Fibroblast of lung (primary cell): ENCODE measurements around the gene GPR32. TPM values are rescaled to one million over a fixed set of nuclear protein-coding genes. Genes with fewer than 3 reads are reported as not detected.
"Not testable (repeated sequence)": the region's sequence is repeated elsewhere in the genome, so short reads cannot be mapped to it uniquely, and the experiment has no call there.

Experiments used
- DNase-seq, 2 donors: peaks; one replicate each; pipeline versions ENCODE4 v3.0.0 to v3.0.0-alpha.2; 2010; ENCODE audit warnings: low read depth in 2 of 2
- H2AFZ ChIP-seq: 2 replicates; pipeline ENCODE4 v1.5.1; 2012; ENCODE audit warnings: low read length, control low read depth, inconsistent platforms
- H3K27ac ChIP-seq: 2 replicates; pipeline ENCODE4 v1.5.1; 2011; ENCODE audit warnings: low read length, control low read depth; ENCODE audit not compliant: insufficient read depth
- H3K27me3 ChIP-seq: 2 replicates; pipeline ENCODE4 v1.5.1; 2011; ENCODE audit warnings: mild to moderate bottlenecking, low read length; ENCODE audit not compliant: control insufficient read depth, insufficient read depth
- H3K36me3 ChIP-seq: 2 replicates; pipeline ENCODE4 v1.5.1; 2011; ENCODE audit warnings: low read length; ENCODE audit not compliant: control insufficient read depth, insufficient read depth
- H3K4me1 ChIP-seq: 2 replicates; pipeline ENCODE4 v1.5.1; 2011; ENCODE audit warnings: low read length; ENCODE audit not compliant: control insufficient read depth, insufficient read depth; ENCODE audit errors: extremely low read depth
- H3K4me2 ChIP-seq: 2 replicates; pipeline ENCODE4 v1.5.1; 2011; ENCODE audit warnings: low read length, control low read depth; ENCODE audit not compliant: insufficient read depth; ENCODE audit errors: extremely low read depth
- H3K4me3 ChIP-seq, 4 experiments: fragments of 200-600 bp in 1 of 4; sonication (generic) in 1 of 4; replicated peaks in 1 of 4; 2 replicates each; pipeline ENCODE4 v1.5.1; 2011 to 2016; ENCODE audit warnings: low read length in 4 of 4, low read depth in 3 of 4, mild to moderate bottlenecking in 3 of 4, control low read depth in 2 of 4, inconsistent platforms in 1 of 4, mixed read lengths in 1 of 4; ENCODE audit not compliant: insufficient read depth in 1 of 4; ENCODE audit errors: control extremely low read depth in 1 of 4
- H3K79me2 ChIP-seq: 2 replicates; pipeline ENCODE4 v1.5.1; 2012; ENCODE audit warnings: mild to moderate bottlenecking, low read length, inconsistent platforms; ENCODE audit not compliant: control insufficient read depth, insufficient read depth
- H3K9ac ChIP-seq: 2 replicates; pipeline ENCODE4 v1.5.1; 2011; ENCODE audit warnings: mild to moderate bottlenecking, low read length, control low read depth; ENCODE audit not compliant: insufficient read depth
- H3K9me3 ChIP-seq: 2 replicates; pipeline ENCODE4 v1.5.1; 2012; ENCODE audit warnings: low read depth, low read length; ENCODE audit not compliant: control insufficient read depth, insufficient read depth
- H4K20me1 ChIP-seq: 2 replicates; pipeline ENCODE4 v1.5.1; 2011; ENCODE audit warnings: low read length; ENCODE audit not compliant: control insufficient read depth, insufficient read depth; ENCODE audit errors: extremely low read depth
- EZH2 ChIP-seq: IDR thresholded peaks from 2 replicates; pipeline ENCODE4 v1.5.1; 2012; ENCODE audit warnings: low read length, control low read depth, mild to moderate bottlenecking; ENCODE audit errors: missing control alignments
- polyA plus RNA-seq, 2 donors: library from polyadenylated mRNA; depleted of rRNA in 1 of 2; stranded (reverse) in 1 of 2; unstranded in 1 of 2; fragments of >200 nt; gene quantifications; 2 replicates each; pipeline ENCODE4 v1.2.1, GENCODE V29; 2011 to 2012; ENCODE audit warnings: missing spikeins in 1 of 2
- total RNA-seq: library from RNA; depleted of rRNA; stranded (reverse); fragments of >200 nt; gene quantifications from 2 replicates; pipeline ENCODE4 v1.2.1, GENCODE V29; 2014
- TF ChIP-seq, protein P1 (sequence below), 2 donors: IDR thresholded peaks in 1 of 2; conservative IDR thresholded peaks in 1 of 2; 1 replicate in 1 of 2; 2 replicates in 1 of 2; pipeline ENCODE4 v1.5.1; 2011 to 2012; ENCODE audit warnings: low read length in 2 of 2, control low read depth in 1 of 2, inconsistent platforms in 1 of 2, low read depth in 1 of 2, mild to moderate bottlenecking in 1 of 2

GPR32 gene
- total and polyA plus RNA-seq, 2 donors (not counting 1 experiment from before 2014, with no cell fraction given): not detected

DNA sequence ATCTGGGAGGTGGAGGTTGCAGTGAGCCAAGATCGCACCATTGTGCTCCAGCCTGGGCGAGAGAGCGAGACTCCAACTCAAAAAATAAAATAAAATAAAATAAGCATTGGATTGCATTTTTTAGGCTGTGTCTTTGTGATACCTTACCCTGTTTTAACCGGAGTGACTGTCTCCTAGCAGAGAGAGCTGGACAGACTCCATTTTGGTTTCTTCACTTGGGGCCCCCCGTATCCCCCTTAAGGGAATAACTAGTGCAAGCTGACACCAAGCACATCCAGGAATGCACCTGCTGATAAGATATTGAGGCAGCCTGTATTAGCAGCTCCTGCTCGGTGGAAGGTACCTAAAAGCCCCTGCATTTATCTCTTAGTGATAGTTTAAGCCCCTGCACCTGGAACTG, 20.8 kb upstream of the GPR32 start:
- no peak overlapping the region for H2AFZ ChIP-seq
- no peaks in the 10 kb centered on the region for H3K9me3 ChIP-seq
- no peaks in the 10 kb centered on the region for H3K4me1 ChIP-seq
- no peak overlapping the region for H3K9ac ChIP-seq
- H3K27ac ChIP-seq: no peak overlapping the region
- no peaks in the 10 kb centered on the region for H3K36me3 ChIP-seq
- TF ChIP-seq EZH2: no peak
- TF ChIP-seq, protein P1, sequence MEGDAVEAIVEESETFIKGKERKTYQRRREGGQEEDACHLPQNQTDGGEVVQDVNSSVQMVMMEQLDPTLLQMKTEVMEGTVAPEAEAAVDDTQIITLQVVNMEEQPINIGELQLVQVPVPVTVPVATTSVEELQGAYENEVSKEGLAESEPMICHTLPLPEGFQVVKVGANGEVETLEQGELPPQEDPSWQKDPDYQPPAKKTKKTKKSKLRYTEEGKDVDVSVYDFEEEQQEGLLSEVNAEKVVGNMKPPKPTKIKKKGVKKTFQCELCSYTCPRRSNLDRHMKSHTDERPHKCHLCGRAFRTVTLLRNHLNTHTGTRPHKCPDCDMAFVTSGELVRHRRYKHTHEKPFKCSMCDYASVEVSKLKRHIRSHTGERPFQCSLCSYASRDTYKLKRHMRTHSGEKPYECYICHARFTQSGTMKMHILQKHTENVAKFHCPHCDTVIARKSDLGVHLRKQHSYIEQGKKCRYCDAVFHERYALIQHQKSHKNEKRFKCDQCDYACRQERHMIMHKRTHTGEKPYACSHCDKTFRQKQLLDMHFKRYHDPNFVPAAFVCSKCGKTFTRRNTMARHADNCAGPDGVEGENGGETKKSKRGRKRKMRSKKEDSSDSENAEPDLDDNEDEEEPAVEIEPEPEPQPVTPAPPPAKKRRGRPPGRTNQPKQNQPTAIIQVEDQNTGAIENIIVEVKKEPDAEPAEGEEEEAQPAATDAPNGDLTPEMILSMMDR (conservative IDR thresholded peaks at IDR 0.05 in 1 of 2, IDR thresholded peaks at IDR 0.05 in 1 of 2; ENCODE audit: low read depth in 1 of 2, low read length in 2 of 2): no peak
- DNase-seq: no peak
- H3K4me2 ChIP-seq: no peak overlapping the region
- no peaks in the 10 kb centered on the region for H3K79me2 ChIP-seq
- H3K4me3 ChIP-seq: no peak overlapping the region
- no peaks in the 10 kb centered on the region for H4K20me1 ChIP-seq
- H3K27me3 ChIP-seq: no peaks in the 10 kb centered on the region

DNA sequence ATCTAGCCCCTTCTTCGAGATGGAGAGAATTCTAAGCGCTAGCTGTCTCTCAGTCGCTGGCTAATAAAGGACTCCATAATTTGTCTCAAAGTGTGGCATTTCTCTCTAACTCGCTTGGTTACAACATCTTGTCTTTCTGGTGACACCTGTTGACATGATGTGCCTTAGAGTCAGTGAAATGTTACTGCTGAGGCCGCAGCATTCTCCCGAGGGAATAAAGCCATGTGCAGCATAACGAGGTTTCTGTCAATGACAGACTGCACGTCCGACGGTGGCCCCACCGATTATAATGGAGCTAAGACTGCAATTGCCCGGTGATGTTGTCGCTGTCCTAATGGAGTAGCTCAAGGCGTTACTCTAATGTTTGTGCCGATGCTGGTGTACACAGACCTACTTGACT, 20.3 kb upstream of the GPR32 start:
- H3K27me3 ChIP-seq: no peaks in the 10 kb centered on the region
- no peaks in the 10 kb centered on the region for H4K20me1 ChIP-seq
- H2AFZ ChIP-seq: no peak overlapping the region
- no peak for DNase-seq
- H3K4me2 ChIP-seq: no peak overlapping the region
- H3K36me3 ChIP-seq: no peaks in the 10 kb centered on the region
- H3K4me1 ChIP-seq: no peaks in the 10 kb centered on the region
- no peak overlapping the region for H3K27ac ChIP-seq
- H3K4me3 ChIP-seq: no peak overlapping the region
- no peaks in the 10 kb centered on the region for H3K79me2 ChIP-seq
- no peaks in the 10 kb centered on the region for H3K9me3 ChIP-seq
- TF ChIP-seq, protein P1 (conservative IDR thresholded peaks at IDR 0.05 in 1 of 2, IDR thresholded peaks at IDR 0.05 in 1 of 2; ENCODE audit: low read depth in 1 of 2, low read length in 2 of 2): no peak
- no peak for TF ChIP-seq EZH2
- no peak overlapping the region for H3K9ac ChIP-seq

DNA sequence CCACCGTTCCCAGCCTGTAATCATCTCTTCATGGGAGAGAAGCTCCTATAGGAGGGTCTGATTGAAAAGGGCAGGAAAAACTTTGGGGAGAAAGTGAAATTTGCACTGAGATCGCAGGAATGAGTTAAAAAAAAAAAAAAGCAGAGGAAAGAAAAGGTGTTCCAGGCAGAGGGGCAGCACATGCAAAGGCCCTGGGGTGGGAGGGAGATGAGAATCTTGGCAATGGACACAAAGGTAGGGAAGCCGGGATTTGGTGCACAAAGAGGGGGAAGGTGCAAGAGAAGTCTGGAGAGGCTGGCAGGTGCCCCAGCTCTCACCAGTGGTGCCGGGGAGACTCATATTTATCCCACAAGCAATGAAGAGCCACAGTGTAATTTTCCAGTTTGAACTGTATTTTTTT, 16.4 kb upstream of the GPR32 start:
- no peaks in the 10 kb centered on the region for H3K27me3 ChIP-seq

DNA sequence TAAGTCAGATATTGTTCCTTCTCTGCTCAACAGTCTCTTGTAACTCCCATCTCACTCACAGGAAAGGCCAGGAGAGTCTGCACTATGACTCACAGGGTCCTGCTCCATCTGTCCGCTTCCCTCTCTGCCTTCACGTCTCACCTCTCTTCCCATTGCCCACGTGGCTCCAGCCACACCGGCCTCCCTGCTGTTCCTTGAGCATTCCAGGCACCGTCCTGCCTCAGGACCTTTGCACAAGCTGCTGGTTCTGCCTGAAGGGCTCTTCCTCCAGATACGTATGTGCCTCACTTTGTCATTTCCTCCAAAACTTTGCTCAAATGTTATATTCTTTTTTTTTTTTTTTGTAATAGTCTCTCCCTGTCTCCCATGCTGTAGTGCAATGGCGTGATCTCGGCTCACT, 14.0 kb upstream of the GPR32 start:
- H3K9ac ChIP-seq, H3K79me2 ChIP-seq, H4K20me1 ChIP-seq, H3K27ac ChIP-seq, H3K4me1 ChIP-seq, H3K27me3 ChIP-seq, H3K9me3 ChIP-seq, H3K36me3 ChIP-seq, DNase-seq, H3K4me2 ChIP-seq, H2AFZ ChIP-seq, H3K4me3 ChIP-seq: not testable (repeated sequence)

More for the DNA sequence above, 16.4 kb upstream of the GPR32 start:
- Histone ChIP-seq H3K79me2 (no peaks in the 10 kb centered on the region), H3K27ac (no peak overlapping the region), H4K20me1 (no peaks in the 10 kb centered on the region), H3K9me3 (no peaks in the 10 kb centered on the region), H3K36me3 (no peaks in the 10 kb centered on the region), H3K9ac (no peak overlapping the region), H3K4me1 (no peaks in the 10 kb centered on the region), H3K4me2 (no peak overlapping the region), H3K4me3 (no peak overlapping the region), H2AFZ (no peak overlapping the region)
- DNase-seq: no peak
- no peak for TF ChIP-seq EZH2
- TF ChIP-seq, protein P1 (conservative IDR thresholded peaks at IDR 0.05 in 1 of 2, IDR thresholded peaks at IDR 0.05 in 1 of 2; ENCODE audit: low read depth in 1 of 2, low read length in 2 of 2): no peak

DNA sequence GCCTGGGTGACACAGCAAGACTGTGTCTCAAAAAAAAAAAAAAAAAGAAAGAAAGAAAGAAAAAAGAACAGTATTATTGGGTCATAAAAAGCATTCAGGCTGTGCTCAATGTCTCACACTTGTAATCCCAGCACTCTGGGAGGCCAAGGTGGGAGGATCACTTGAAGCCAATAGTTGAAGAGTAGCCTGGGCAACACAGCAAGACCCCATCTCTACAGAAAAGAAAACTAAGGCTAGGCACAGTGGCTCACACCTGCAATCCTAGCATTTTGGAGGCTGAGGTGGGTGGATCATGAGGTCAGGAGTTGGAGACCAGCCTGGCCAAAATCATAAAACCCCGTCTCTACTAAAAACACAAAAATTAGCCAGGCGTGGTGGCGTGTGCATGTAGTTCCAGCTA, 12.6 kb upstream of the GPR32 start:
- H3K36me3 ChIP-seq, H3K27ac ChIP-seq, H4K20me1 ChIP-seq, H3K4me1 ChIP-seq, H3K27me3 ChIP-seq, DNase-seq, H3K4me3 ChIP-seq, H3K79me2 ChIP-seq, H3K4me2 ChIP-seq, H3K9me3 ChIP-seq, H3K9ac ChIP-seq, H2AFZ ChIP-seq: not testable (repeated sequence)
